Endothelial cell of umbilical vein (primary cell): Measurements from ENCODE around the gene GSE1. TPM values are rescaled to one million over a fixed set of nuclear protein-coding genes. Genes with fewer than 3 reads are reported as not detected.

Experiments used
- BruUV-seq: library from RNA; stranded (reverse); fragments of 400-500 nt; replicated peaks from 2 replicates; lab custom pipeline; 2021; lab: Mats Ljungman, UMichigan
- CTCF ChIA-PET: fragments of 300-600, 350-600 bp; sonication (Branson Sonifier 250); formaldehyde crosslinking; loops from one replicate; lab custom pipeline; 2021; ENCODE audit warnings: antibody characterized with exemption, inconsistent platforms; lab: Charles Lee
- POLR2A ChIA-PET: fragments of 300-600, 350-600 bp; sonication (Branson Sonifier 250); formaldehyde crosslinking; loops from one replicate; lab custom pipeline; 2021; ENCODE audit warnings: antibody characterized with exemption, inconsistent platforms; lab: Charles Lee
- DNase-seq: peaks from one replicate; pipeline ENCODE4 v3.0.0-alpha.2; 2011; ENCODE audit warnings: low read depth, low spot score
- FAIRE-seq: peaks from 2 replicates; lab custom pipeline; 2011; peaks lifted over from hg19 to GRCh38; lab: Jason Lieb, UNC
- H2AFZ ChIP-seq: 2 replicates; pipeline ENCODE4 v1.6.0; 2012; ENCODE audit warnings: low read depth, low read length, control low read depth, inconsistent platforms
- H3K27ac ChIP-seq: 2 replicates; pipeline ENCODE4 v1.5.1; 2011; ENCODE audit warnings: low read depth, mild to moderate bottlenecking, control low read depth, low read length, moderate library complexity; ENCODE audit not compliant: insufficient read depth
- H3K27me3 ChIP-seq, 2 experiments: 2 replicates each; pipeline versions ENCODE4 v1.6.0 to v1.6.1; 2011; ENCODE audit warnings: low read length in 2 of 2, mixed read lengths in 1 of 2; ENCODE audit not compliant: control insufficient read depth in 2 of 2, insufficient read depth in 2 of 2
- H3K36me3 ChIP-seq, 2 experiments: 2 replicates in 1 of 2; 3 replicates in 1 of 2; pipeline ENCODE4 v1.5.1; 2011; ENCODE audit warnings: low read length in 2 of 2, mild to moderate bottlenecking in 1 of 2, moderate library complexity in 1 of 2; ENCODE audit not compliant: control insufficient read depth in 2 of 2, insufficient read depth in 2 of 2; ENCODE audit errors: extremely low read depth in 1 of 2
- H3K4me1 ChIP-seq: 3 replicates; pipeline ENCODE4 v1.5.1; 2011; ENCODE audit warnings: mild to moderate bottlenecking, low read length; ENCODE audit not compliant: control insufficient read depth, insufficient read depth; ENCODE audit errors: extremely low read depth
- H3K4me2 ChIP-seq: 2 replicates; pipeline ENCODE4 v1.6.1; 2011; ENCODE audit warnings: low read length, control low read depth, mixed read lengths; ENCODE audit not compliant: insufficient read depth
- H3K4me3 ChIP-seq, 3 experiments: fragments of 200-600 bp in 1 of 3; sonication (generic), shearing (Covaris generic) in 1 of 3; replicated peaks in 1 of 3; 2 replicates each; pipeline ENCODE4 v1.5.1; 2011 to 2016; ENCODE audit warnings: control low read depth in 3 of 3, low read length in 3 of 3, mild to moderate bottlenecking in 2 of 3, inconsistent platforms in 1 of 3, low read depth in 1 of 3, moderate library complexity in 1 of 3; ENCODE audit not compliant: insufficient read depth in 1 of 3
- H3K79me2 ChIP-seq: 2 replicates; pipeline ENCODE4 v1.6.0; 2012; ENCODE audit warnings: low read length, inconsistent platforms; ENCODE audit not compliant: control insufficient read depth, insufficient read depth
- H3K9ac ChIP-seq: replicated peaks from 2 replicates; pipeline ENCODE3; 2011; ENCODE audit warnings: low read length, control low read depth; ENCODE audit not compliant: insufficient read depth; ENCODE audit errors: extremely low read depth
- H3K9me1 ChIP-seq: replicated peaks from 3 replicates; pipeline ENCODE4 v1.6.0; 2011; ENCODE audit warnings: mild to moderate bottlenecking, low read length; ENCODE audit not compliant: control insufficient read depth, insufficient read depth; ENCODE audit errors: extremely low read depth
- H3K9me3 ChIP-seq: replicated peaks from 2 replicates; pipeline ENCODE4 v1.5.1; 2012; ENCODE audit warnings: low read length, inconsistent platforms; ENCODE audit not compliant: control insufficient read depth, insufficient read depth
- H4K20me1 ChIP-seq: replicated peaks from 2 replicates; pipeline ENCODE3; 2011; ENCODE audit warnings: mild to moderate bottlenecking, low read length; ENCODE audit not compliant: control insufficient read depth, insufficient read depth; ENCODE audit errors: extremely low read depth
- EZH2 ChIP-seq: IDR thresholded peaks from 2 replicates; pipeline ENCODE4 v1.6.1; 2012; ENCODE audit warnings: borderline replicate concordance, low read depth, mild to moderate bottlenecking, moderate library complexity, low read length, inconsistent platforms; ENCODE audit not compliant: severe bottlenecking
- FOS ChIP-seq: IDR thresholded peaks from 2 replicates; pipeline ENCODE4 v1.6.1; 2011; ENCODE audit warnings: mild to moderate bottlenecking, low read length, moderate library complexity, borderline replicate concordance; ENCODE audit not compliant: insufficient read depth
- GATA2 ChIP-seq: IDR thresholded peaks from 2 replicates; pipeline ENCODE4 v1.7.0; 2011; ENCODE audit warnings: low read depth, mild to moderate bottlenecking, moderate library complexity, mixed read lengths, low read length; ENCODE audit not compliant: insufficient read length, insufficient read depth
- JUN ChIP-seq: IDR thresholded peaks from 2 replicates; pipeline ENCODE4 v1.6.1; 2011; ENCODE audit warnings: borderline replicate concordance, low read depth; ENCODE audit not compliant: insufficient read length, insufficient read depth
- MYC ChIP-seq: IDR thresholded peaks from one replicate; pipeline ENCODE4 v1.6.1; 2011; ENCODE audit warnings: mild to moderate bottlenecking, low read depth, low read length
- POLR2A ChIP-seq: IDR thresholded peaks from 2 replicates; pipeline ENCODE4 v1.6.1; 2012; ENCODE audit warnings: low read depth, mild to moderate bottlenecking, control low read depth, low read length
- POLR2AphosphoS5 ChIP-seq: IDR thresholded peaks from 2 replicates; pipeline ENCODE4 v1.6.1; 2012; ENCODE audit warnings: low read depth, mild to moderate bottlenecking, control low read depth, low read length, moderate library complexity; ENCODE audit not compliant: insufficient read depth
- dilution Hi-C: fragments of 300-500 bp; cut with MboI; formaldehyde crosslinking; loops from one replicate; pipeline ENCODE4 v1.15.0; 2019; ENCODE audit warnings: low sequenced_read_pairs; ENCODE audit not compliant: extremely low pct_ligation_motif_present
- intact Hi-C: fragments of 100-400 bp; cut with micrococcal nuclease; formaldehyde crosslinking; loops from one replicate; pipeline ENCODE4 v1.10.0; 2022
- polyA plus RNA-seq, 4 experiments: library from polyadenylated mRNA; depleted of rRNA in 3 of 4; stranded (reverse) in 3 of 4; unstranded in 1 of 4; fragments of >200 nt; gene quantifications; 2 replicates each; pipeline versions ENCODE4 v1.2.1 to v1.2.3, GENCODE V29; 2011 to 2012; ENCODE audit warnings: missing spikeins in 1 of 4
- total RNA-seq: library from RNA; stranded (reverse); gene quantifications from 2 replicates; pipeline ENCODE4 v1.2.3, GENCODE V29; 2021
- TF ChIP-seq, protein P1 (sequence below), 2 donors: IDR thresholded peaks; 1 replicate in 1 of 2; 2 replicates in 1 of 2; pipeline ENCODE4 v1.5.1; 2011; ENCODE audit warnings: low read length in 2 of 2, mild to moderate bottlenecking in 2 of 2, moderate library complexity in 2 of 2, control low read depth in 1 of 2, inconsistent platforms in 1 of 2, low read depth in 1 of 2; ENCODE audit not compliant: insufficient read depth in 1 of 2; ENCODE audit errors: extremely low read depth in 1 of 2
- TF ChIP-seq, protein P2 (sequence below): IDR thresholded peaks from 2 replicates; pipeline ENCODE4 v1.6.1; 2011; ENCODE audit not compliant: insufficient read depth, insufficient read length

Gene GSE1
- total and polyA plus RNA-seq, 2 donors (not counting 3 experiments of a cell fraction or from before 2014, with no cell fraction given) = 4.2 to 18.3 TPM

DNA sequence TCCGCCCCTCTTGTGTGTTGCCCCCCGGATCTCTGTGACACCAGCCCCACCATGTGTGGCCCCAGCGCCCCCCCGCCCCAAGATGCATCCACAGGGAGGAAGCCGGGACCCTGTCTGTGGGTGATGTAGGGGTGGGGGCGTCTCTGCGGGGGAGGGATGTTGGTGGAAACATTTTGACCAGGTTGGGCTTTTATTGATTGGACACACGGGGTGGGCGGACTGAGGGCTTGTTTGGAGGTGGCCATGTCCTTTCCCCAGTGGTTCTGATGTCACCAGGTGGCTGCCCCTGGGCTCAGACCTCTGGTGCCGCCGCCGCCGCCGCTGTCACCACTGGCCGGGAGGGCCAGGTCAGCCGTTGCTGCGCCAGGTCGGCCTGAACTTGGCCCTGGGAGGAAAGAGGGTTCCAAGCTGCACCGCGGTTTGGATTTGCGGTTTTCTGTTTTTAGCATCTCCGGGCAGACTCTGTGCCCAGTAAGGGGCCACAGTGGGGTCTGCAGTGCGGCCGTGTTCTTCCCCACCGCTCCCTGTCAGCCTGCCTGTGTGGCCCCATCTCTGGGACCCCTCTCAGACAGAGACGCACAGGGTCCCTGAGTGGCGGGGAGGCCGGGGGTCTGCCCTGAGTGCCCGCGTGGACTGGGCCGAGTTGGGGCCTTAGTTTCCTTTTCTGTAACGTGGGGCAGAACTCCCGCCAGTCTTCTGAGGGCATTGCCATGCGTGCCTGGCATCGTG is 19.8 kb downstream of the GSE1 start:
- dilution Hi-C loops = no loop called here
- no peaks in the 10 kb centered on the region for H3K27me3 ChIP-seq
- no TSS peak for BruUV-seq
- no peaks in the 10 kb centered on the region for H3K9me3 ChIP-seq
- POLR2A ChIA-PET = no interaction called here
- H3K4me1 ChIP-seq = no peaks in the 10 kb centered on the region
- no peaks in the 10 kb centered on the region for H4K20me1 ChIP-seq
- H3K27ac ChIP-seq = no peak overlapping the region
- intact Hi-C loops = no loop called here
- TF ChIP-seq, protein P1, sequence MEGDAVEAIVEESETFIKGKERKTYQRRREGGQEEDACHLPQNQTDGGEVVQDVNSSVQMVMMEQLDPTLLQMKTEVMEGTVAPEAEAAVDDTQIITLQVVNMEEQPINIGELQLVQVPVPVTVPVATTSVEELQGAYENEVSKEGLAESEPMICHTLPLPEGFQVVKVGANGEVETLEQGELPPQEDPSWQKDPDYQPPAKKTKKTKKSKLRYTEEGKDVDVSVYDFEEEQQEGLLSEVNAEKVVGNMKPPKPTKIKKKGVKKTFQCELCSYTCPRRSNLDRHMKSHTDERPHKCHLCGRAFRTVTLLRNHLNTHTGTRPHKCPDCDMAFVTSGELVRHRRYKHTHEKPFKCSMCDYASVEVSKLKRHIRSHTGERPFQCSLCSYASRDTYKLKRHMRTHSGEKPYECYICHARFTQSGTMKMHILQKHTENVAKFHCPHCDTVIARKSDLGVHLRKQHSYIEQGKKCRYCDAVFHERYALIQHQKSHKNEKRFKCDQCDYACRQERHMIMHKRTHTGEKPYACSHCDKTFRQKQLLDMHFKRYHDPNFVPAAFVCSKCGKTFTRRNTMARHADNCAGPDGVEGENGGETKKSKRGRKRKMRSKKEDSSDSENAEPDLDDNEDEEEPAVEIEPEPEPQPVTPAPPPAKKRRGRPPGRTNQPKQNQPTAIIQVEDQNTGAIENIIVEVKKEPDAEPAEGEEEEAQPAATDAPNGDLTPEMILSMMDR (IDR thresholded peaks at IDR 0.05; ENCODE audit: extremely low read depth in 1 of 2, insufficient read depth in 1 of 2, low read depth in 1 of 2, low read length in 2 of 2) = no peak
- TF ChIP-seq FOS = no peak
- TF ChIP-seq GATA2 = no peak
- no peak for TF ChIP-seq EZH2
- no peak for TF ChIP-seq MYC
- TF ChIP-seq, protein P2, sequence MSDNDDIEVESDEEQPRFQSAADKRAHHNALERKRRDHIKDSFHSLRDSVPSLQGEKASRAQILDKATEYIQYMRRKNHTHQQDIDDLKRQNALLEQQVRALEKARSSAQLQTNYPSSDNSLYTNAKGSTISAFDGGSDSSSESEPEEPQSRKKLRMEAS = no peak
- TF ChIP-seq JUN = no peak
- TF ChIP-seq POLR2AphosphoS5 = no peak
- no peak for TF ChIP-seq POLR2A
- H3K79me2 ChIP-seq = no peaks in the 10 kb centered on the region
- H3K36me3 ChIP-seq = no peaks in the 10 kb centered on the region
- CTCF ChIA-PET = no interaction called here
- no peak overlapping the region for H3K4me3 ChIP-seq
- H3K4me2 ChIP-seq = no peak overlapping the region
- FAIRE-seq (no peak), DNase-seq (no peak)
- no peak overlapping the region for H2AFZ ChIP-seq
- no peaks in the 10 kb centered on the region for H3K9me1 ChIP-seq
- H3K9ac ChIP-seq = no peak overlapping the region
